Skeletal muscle tissue (tissue), 4 donors: Measurements from ENCODE around the gene PHACTR2. TPM values are rescaled to one million over a fixed set of nuclear protein-coding genes. Genes with fewer than 3 reads are reported as not detected.
"Not testable (repeated sequence)": the region's sequence is repeated elsewhere in the genome, so short reads cannot be mapped to it uniquely, and the experiment has no call there.

ENCODE experiments used
- H3K27ac ChIP-seq: one replicate; pipeline ENCODE4 v1.7.0; 2013; ENCODE audit warnings: mild to moderate bottlenecking, low read depth, low read length, inconsistent platforms
- H3K27me3 ChIP-seq, 3 donors: one replicate each; pipeline ENCODE4 v1.7.0; 2013; ENCODE audit warnings: low read length in 3 of 3; ENCODE audit not compliant: control insufficient read depth in 3 of 3, insufficient read depth in 3 of 3
- H3K36me3 ChIP-seq, 3 donors: one replicate each; pipeline ENCODE4 v1.7.0; 2013; ENCODE audit warnings: low read length in 3 of 3; ENCODE audit not compliant: control insufficient read depth in 3 of 3, insufficient read depth in 3 of 3
- H3K4me1 ChIP-seq, 3 donors: one replicate each; pipeline ENCODE4 v1.7.0; 2013; ENCODE audit warnings: low read length in 3 of 3, mild to moderate bottlenecking in 3 of 3; ENCODE audit not compliant: control insufficient read depth in 3 of 3, insufficient read depth in 3 of 3
- H3K4me3 ChIP-seq, 3 donors: one replicate each; pipeline ENCODE4 v1.7.0; 2013; ENCODE audit warnings: low read length in 3 of 3
- H3K9ac ChIP-seq, 3 donors: one replicate each; pipeline ENCODE4 v1.7.0; 2013; ENCODE audit warnings: low read length in 3 of 3, mild to moderate bottlenecking in 3 of 3, moderate library complexity in 2 of 3, low read depth in 1 of 3
- H3K9me3 ChIP-seq, 3 donors: one replicate each; pipeline ENCODE4 v1.7.0; 2013; ENCODE audit warnings: low read length in 3 of 3; ENCODE audit not compliant: control insufficient read depth in 3 of 3
- total RNA-seq: library from RNA; depleted of rRNA; stranded (reverse); fragments of >200 nt; gene quantifications from one replicate; pipeline ENCODE4 v1.2.3, GENCODE V29; 2014
- donor health status: Osteomylitis.

The PHACTR2 gene
- total RNA-seq, 1 donor from 2014 or later, result 38.1 TPM

- no peak overlapping the region for H3K9ac ChIP-seq
- peaks cover 0 to 2% (median 0%) of the 10 kb centered on the region in 3 donors for H3K9me3 ChIP-seq
- no peak overlapping the region for H3K27ac ChIP-seq
- peaks cover 42 to 69% (median 65%) of the 10 kb centered on the region in 3 donors for H3K36me3 ChIP-seq
- H3K4me1 ChIP-seq, result no peaks in the 10 kb centered on the region
- H3K4me3 ChIP-seq, result no peak overlapping the region
- no peaks in the 10 kb centered on the region for H3K27me3 ChIP-seq
Measured at GRCh38 chr6:143859891-143860660, 182.3 kb downstream of the PHACTR2 start.

- no peak overlapping the region for H3K9ac ChIP-seq
- no peak overlapping the region for H3K27ac ChIP-seq
- peaks cover 17 to 42% (median 40%) of the 10 kb centered on the region in 3 donors for H3K36me3 ChIP-seq
Measured at GRCh38 chr6:143863771-143864170, 186.0 kb downstream of the PHACTR2 start.

DNA sequence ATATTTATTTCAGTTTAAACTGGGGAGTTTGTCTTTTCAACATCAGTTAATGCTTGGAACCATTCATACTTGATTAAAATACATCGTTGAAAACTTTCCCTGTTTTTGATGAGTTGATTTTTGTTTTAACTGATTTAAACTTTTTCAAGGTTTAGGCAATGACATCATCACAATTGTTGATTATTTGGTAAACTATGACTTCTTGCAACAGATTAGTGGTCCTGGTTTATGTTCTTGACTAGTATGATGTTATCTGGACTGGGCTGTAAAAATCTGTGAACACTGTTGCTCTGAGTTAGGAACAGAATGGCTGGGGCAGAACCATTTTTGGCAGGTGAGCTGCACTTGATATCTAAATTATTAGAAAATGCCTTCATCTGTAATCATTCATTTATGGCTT, 186.5 kb downstream of the PHACTR2 start, which contains the start of gene ZC2HC1B:
Gene ZC2HC1B, plus strand, starts transcription at position 241 of the 400 bp plus-strand sequence. Its CDS starts 66 bp downstream, at position 307.
- H3K4me1 ChIP-seq, result no peaks in the 10 kb centered on the region
- no peaks in the 10 kb centered on the region for H3K27me3 ChIP-seq
- no peak within 1 kb of the TSS for H3K9ac ChIP-seq
- H3K36me3 ChIP-seq, result peaks cover 13 to 40% (median 36%) of the 10 kb centered on the region in 3 donors
- H3K9me3 ChIP-seq, result no peaks in the 10 kb centered on the region
- H3K27ac ChIP-seq, result no peak within 1 kb of the TSS
- no peak within 1 kb of the TSS for H3K4me3 ChIP-seq

More at GRCh38 chr6:143863771-143864170, 186.0 kb downstream of the PHACTR2 start:
- no peak overlapping the region for H3K4me3 ChIP-seq
- H3K9me3 ChIP-seq, result no peaks in the 10 kb centered on the region
- no peaks in the 10 kb centered on the region for H3K27me3 ChIP-seq
- no peaks in the 10 kb centered on the region for H3K4me1 ChIP-seq

DNA sequence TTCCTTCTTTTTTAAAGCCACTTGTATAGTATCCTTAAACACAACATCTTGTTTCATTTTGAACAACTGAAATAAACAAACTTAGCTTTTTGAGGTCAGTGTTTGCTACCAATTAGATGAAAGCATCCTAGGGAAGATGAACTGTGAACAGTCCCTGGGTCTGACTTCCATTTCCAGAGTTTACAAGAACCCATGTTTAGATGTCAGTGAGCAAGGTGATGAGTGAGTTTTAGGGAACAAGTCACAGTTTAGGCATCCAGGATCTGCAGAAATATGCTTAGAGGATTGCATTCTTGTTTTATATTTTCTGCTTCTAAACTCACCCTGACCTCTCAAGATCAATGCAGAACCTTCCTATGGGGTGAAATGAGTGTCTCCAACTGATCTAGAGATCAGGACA, 189.5 kb downstream of the PHACTR2 start:
- no peak overlapping the region for H3K4me3 ChIP-seq
- no peak overlapping the region for H3K9ac ChIP-seq
- H3K27ac ChIP-seq, result no peak overlapping the region
- H3K36me3 ChIP-seq, result peaks cover 5 to 20% (median 13%) of the 10 kb centered on the region in 3 donors
- H3K27me3 ChIP-seq, result no peaks in the 10 kb centered on the region
- H3K4me1 ChIP-seq, result no peaks in the 10 kb centered on the region
- no peaks in the 10 kb centered on the region for H3K9me3 ChIP-seq

GRCh38 chr6:143868808-143869207, 191.0 kb downstream of the PHACTR2 start:
- H3K27me3 ChIP-seq, H3K9ac ChIP-seq, H3K9me3 ChIP-seq, H3K27ac ChIP-seq, H3K4me1 ChIP-seq, H3K4me3 ChIP-seq, H3K36me3 ChIP-seq: not testable (repeated sequence)

DNA sequence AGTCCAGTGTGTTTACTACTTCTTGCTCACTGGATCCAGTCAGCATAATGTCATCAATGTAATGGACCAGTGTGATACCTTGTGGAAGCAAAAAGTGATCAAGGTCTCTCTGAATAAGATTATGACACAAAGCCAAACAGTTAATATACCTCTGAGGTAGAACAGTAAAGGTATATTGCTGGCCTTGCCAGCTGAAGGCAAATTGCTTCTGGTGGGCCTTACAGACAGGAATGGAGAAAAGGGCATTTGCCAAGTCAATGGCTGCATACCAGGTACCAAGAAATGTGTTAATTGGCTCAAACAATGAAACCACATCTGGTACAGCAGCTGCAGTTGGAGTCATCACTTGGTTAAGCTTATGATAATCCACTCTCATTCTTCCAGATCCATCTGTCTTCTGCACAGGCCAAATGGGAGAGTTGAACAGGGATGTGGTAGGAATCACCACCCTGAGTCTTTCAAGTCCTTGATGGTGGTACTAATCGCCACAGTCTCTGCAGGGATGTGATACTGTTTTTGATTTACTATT, 193.5 kb downstream of the PHACTR2 start:
- not testable (repeated sequence) for H3K27me3 ChIP-seq, H3K4me1 ChIP-seq, H3K9ac ChIP-seq, H3K4me3 ChIP-seq, H3K9me3 ChIP-seq, H3K27ac ChIP-seq, H3K36me3 ChIP-seq

GRCh38 chr6:143872201-143872600, 194.4 kb downstream of the PHACTR2 start:
- Histone ChIP-seq H3K27me3 (no peaks in the 10 kb centered on the region), H3K36me3 (no peaks in the 10 kb centered on the region), H3K9me3 (no peaks in the 10 kb centered on the region), H3K9ac (no peak overlapping the region), H3K4me3 (no peak overlapping the region), H3K27ac (no peak overlapping the region), H3K4me1 (no peaks in the 10 kb centered on the region)

GRCh38 chr6:143873600-143873999, 195.8 kb downstream of the PHACTR2 start:
- not testable (repeated sequence) for H3K4me1 ChIP-seq, H3K27ac ChIP-seq, H3K9ac ChIP-seq, H3K4me3 ChIP-seq, H3K36me3 ChIP-seq, H3K9me3 ChIP-seq, H3K27me3 ChIP-seq

GRCh38 chr6:143874503-143874902, 196.7 kb downstream of the PHACTR2 start:
- H3K36me3 ChIP-seq, H3K27me3 ChIP-seq, H3K9me3 ChIP-seq, H3K4me3 ChIP-seq, H3K9ac ChIP-seq, H3K4me1 ChIP-seq, H3K27ac ChIP-seq: not testable (repeated sequence)

DNA sequence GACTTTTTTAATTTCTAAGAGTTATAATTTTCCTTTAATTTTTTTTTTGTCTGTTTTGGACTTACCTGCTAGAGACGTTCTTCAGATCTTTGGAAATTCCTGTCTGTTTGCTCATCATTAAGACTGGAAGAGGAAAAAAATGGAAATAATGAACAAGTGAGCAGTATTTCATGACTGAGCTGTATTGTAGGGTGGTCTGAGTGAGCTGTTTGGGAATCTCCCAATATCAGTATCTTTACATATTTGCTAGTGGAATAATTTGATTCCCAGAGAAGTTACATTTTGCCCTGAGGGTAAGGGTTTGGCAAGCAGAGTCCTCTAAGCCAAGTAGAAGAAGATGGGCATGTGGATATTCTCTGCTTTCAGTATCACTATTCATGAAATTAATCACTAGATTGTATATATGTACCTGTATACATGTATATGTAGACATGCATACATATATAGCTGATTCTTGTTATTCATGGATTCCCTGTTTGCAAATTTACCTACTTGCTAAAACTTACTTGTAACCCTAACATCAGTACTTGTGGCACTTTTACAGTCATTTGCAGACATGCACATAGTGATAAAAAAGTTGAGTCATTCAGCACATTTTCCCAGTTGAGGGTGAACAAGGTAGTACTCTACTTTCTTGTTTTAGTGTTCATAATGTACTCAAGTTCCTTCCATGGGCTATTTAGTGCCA, 200.0 kb downstream of the PHACTR2 start:
- H3K4me3 ChIP-seq, result no peak overlapping the region
- H3K4me1 ChIP-seq, result no peaks in the 10 kb centered on the region
- no peaks in the 10 kb centered on the region for H3K36me3 ChIP-seq
- no peaks in the 10 kb centered on the region for H3K27me3 ChIP-seq
- no peak overlapping the region for H3K9ac ChIP-seq
- peaks cover 0 to 5% (median 3%) of the 10 kb centered on the region in 3 donors for H3K9me3 ChIP-seq
- H3K27ac ChIP-seq, result no peak overlapping the region
